GM12878 (cell line): ENCODE results near the gene VGF. TPM values are rescaled to one million over a fixed set of nuclear protein-coding genes. Genes with fewer than 3 reads are reported as not detected.
A peak's percentile ranks its signal among the peaks of the same experiment; 100 is the strongest.

Source experiments
- ATAC-seq: fragments of 200-7000 bp; cut with Tn5 transposase; 3 replicates; pipeline ENCODE4 v1.9.1; 2020; ENCODE audit warnings: mild to moderate bottlenecking, moderate library complexity
- BruUV-seq: library from RNA; stranded (reverse); fragments of 400-500 nt; replicated peaks from 2 replicates; lab custom pipeline; 2021; lab: Mats Ljungman, UMichigan
- CTCF ChIA-PET: fragments of 300-600 bp; sonication (Branson Sonifier 250); formaldehyde crosslinking; extraction: SDS; loops from one replicate; lab custom pipeline; 2021; ENCODE audit warnings: inconsistent platforms; lab: Yijun Ruan, JAX
- POLR2A ChIA-PET: fragments of 350-600 bp; formaldehyde crosslinking; extraction: SDS; loops from one replicate; lab custom pipeline; 2021; ENCODE audit warnings: inconsistent platforms; lab: Charles Lee
- RAD21 ChIA-PET: fragments of 300-600 bp; sonication (Branson Sonifier 250); formaldehyde crosslinking; loops from one replicate; lab custom pipeline; 2023; ENCODE audit warnings: antibody characterized with exemption; ENCODE audit not compliant: unreplicated experiment; lab: Charles Lee
- SMC1A ChIA-PET: fragments of 300-600 bp; sonication (Branson Sonifier 250); formaldehyde crosslinking; loops from one replicate; lab custom pipeline; 2023; ENCODE audit not compliant: unreplicated experiment, uncharacterized antibody; lab: Charles Lee
- DNase-seq: peaks from one replicate; pipeline ENCODE4 v3.0.0-alpha.2; 2011; ENCODE audit warnings: low read depth, low spot score
- FAIRE-seq: peaks from 3 replicates; lab custom pipeline; 2011; peaks lifted over from hg19 to GRCh38; lab: Jason Lieb, UNC
- H2AFZ ChIP-seq: 2 replicates; pipeline ENCODE4 v1.6.0; 2011; ENCODE audit warnings: low read depth, low read length, control low read depth; ENCODE audit not compliant: control insufficient read depth
- H3K27ac ChIP-seq: 2 replicates; pipeline ENCODE4 v1.5.1; 2011; ENCODE audit warnings: control low read depth; ENCODE audit not compliant: control insufficient read depth, insufficient read depth
- H3K27me3 ChIP-seq, 2 experiments: replicated peaks in 1 of 2; 2 replicates each; pipeline versions ENCODE4 v1.6.0 to v1.6.1; 2011; ENCODE audit warnings: low read length in 1 of 2; ENCODE audit not compliant: control insufficient read depth in 2 of 2, insufficient read depth in 2 of 2
- H3K36me3 ChIP-seq, 2 experiments: 2 replicates each; pipeline ENCODE4 v1.5.1; 2011; ENCODE audit warnings: low read length in 1 of 2; ENCODE audit not compliant: control insufficient read depth in 2 of 2, insufficient read depth in 2 of 2
- H3K4me1 ChIP-seq: 2 replicates; pipeline ENCODE4 v1.6.1; 2011; ENCODE audit warnings: mild to moderate bottlenecking, low read length, moderate library complexity, mixed read lengths; ENCODE audit not compliant: control insufficient read depth, insufficient read depth
- H3K4me2 ChIP-seq: 2 replicates; pipeline ENCODE4 v1.6.0; 2011; ENCODE audit warnings: control low read depth; ENCODE audit not compliant: control insufficient read depth, insufficient read depth
- H3K4me3 ChIP-seq: fragments of 200-600 bp; sonication (generic); 2 replicates; pipeline ENCODE4 v1.5.1; 2016
- H3K79me2 ChIP-seq: 2 replicates; pipeline ENCODE4 v1.6.0; 2011; ENCODE audit warnings: low read length; ENCODE audit not compliant: control insufficient read depth, insufficient read depth
- H3K9ac ChIP-seq: 2 replicates; pipeline ENCODE4 v1.8.0; 2011; ENCODE audit warnings: low read length, control low read depth, mixed read lengths; ENCODE audit not compliant: control insufficient read depth, insufficient read depth
- H3K9me3 ChIP-seq: replicated peaks from 3 replicates; pipeline ENCODE4 v1.5.1; 2011; ENCODE audit warnings: mild to moderate bottlenecking, low read length; ENCODE audit not compliant: control insufficient read depth, insufficient read depth
- H4K20me1 ChIP-seq: 2 replicates; pipeline ENCODE4 v1.6.0; 2011; ENCODE audit not compliant: control insufficient read depth, insufficient read depth
- RBBP5 ChIP-seq: fragments of 200-600 bp; sonication (generic); conservative IDR thresholded peaks from 2 replicates; pipeline ENCODE4 v1.6.1; 2016
- SP1 ChIP-seq: IDR thresholded peaks from one replicate; pipeline ENCODE4 v1.6.1; 2011; ENCODE audit warnings: low read depth, low read length
- WGBS: methylation state at CpG from one replicate; pipeline ENCODE4 v1.1.6; 2016; ENCODE audit warnings: low lambda C conversion rate; ENCODE audit not compliant: insufficient replicate concordance, insufficient coverage; ENCODE audit errors: missing lambda C conversion rate; 5-methylcytosine and 5-hydroxymethylcytosine counted together
- in situ Hi-C: fragments of 300-500 bp; cut with MboI; formaldehyde crosslinking; loops from 9 replicates; pipeline ENCODE4 v1.14.3; 2018; ENCODE audit warnings: mixed read lengths
- intact Hi-C: fragments of 100-400 bp; cut with micrococcal nuclease; formaldehyde crosslinking; loops from one replicate; pipeline ENCODE4 v1.14.2; 2022; ENCODE audit not compliant: unreplicated experiment
- polyA plus RNA-seq, 11 experiments: library from polyadenylated mRNA; depleted of rRNA in 4 of 11; unstranded in 6 of 11; stranded (reverse) in 5 of 11; fragments of >200 nt; fragmentation: Nextera tagmentation in 4 of 11; fragmentation: Illumina TruSeq in 1 of 11; extraction: Ambion mirVana in 4 of 11; extraction: Trizol in 1 of 11; gene quantifications; 1 replicate in 1 of 11; 2 replicates in 10 of 11; pipeline versions ENCODE4 v1.2.1 to v1.2.3, GENCODE V29; 2011 to 2016; ENCODE audit warnings: inconsistent platforms in 2 of 11, missing spikeins in 2 of 11, low read depth in 1 of 11
- total RNA-seq, 4 experiments: library from RNA; depleted of rRNA in 3 of 4; stranded (reverse); fragments of >200 nt in 3 of 4; fragmentation: Illumina TruSeq in 1 of 4; extraction: Trizol in 1 of 4; gene quantifications; 2 replicates each; pipeline versions ENCODE4 v1.2.1 to v1.2.3, GENCODE V29; 2013 to 2021
- TF ChIP-seq, protein P1 (sequence below): fragments of 450-650 bp; IDR thresholded peaks from 2 replicates; pipeline ENCODE4 v1.6.1; 2016; ENCODE audit warnings: mild to moderate bottlenecking
- TF ChIP-seq, protein P2 (sequence below): fragments of 450-650 bp; IDR thresholded peaks from 2 replicates; pipeline ENCODE4 v1.6.1; 2017; ENCODE audit warnings: borderline replicate concordance
- TF ChIP-seq, protein P3 (sequence below): IDR thresholded peaks from 2 replicates; pipeline ENCODE4 v1.6.1; 2011; ENCODE audit warnings: low read depth, mild to moderate bottlenecking, low read length, moderate library complexity, borderline replicate concordance; ENCODE audit errors: extremely low read depth
- TF ChIP-seq, protein P4 (sequence below): fragments of 450-650 bp; IDR thresholded peaks from 2 replicates; pipeline ENCODE4 v1.6.1; 2017; ENCODE audit warnings: mild to moderate bottlenecking, low read depth, inconsistent platforms; ENCODE audit not compliant: poor library complexity, severe bottlenecking

The VGF gene
- total and polyA plus RNA-seq, 10 of the 15 experiments (the other 5 are each of a cell fraction or from before 2014, with no cell fraction given) = 0.09 to 0.25 (median 0.17) TPM; not detected in 6

DNA sequence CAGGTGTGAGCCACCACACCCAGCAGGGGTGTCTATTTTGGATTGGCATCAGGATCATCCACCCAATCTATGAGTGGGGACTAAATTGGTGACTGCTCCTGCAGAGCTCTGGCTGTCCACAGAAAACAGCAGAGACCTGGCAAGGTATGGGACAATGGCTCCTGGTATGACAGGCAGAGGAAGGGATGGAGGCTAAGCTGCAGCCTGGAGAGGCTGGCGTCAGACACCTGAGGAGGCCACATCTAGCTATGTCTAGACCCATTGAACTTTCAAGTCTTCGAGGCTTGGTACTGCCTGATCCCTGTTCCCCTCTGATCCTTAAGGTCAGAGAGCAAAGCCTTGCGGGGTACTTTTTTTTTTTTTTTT, 41.7 kb downstream of the VGF start:
- CTCF ChIA-PET = interaction anchor here (1.2 to 3.4 kb wide), 11 partner anchors 10 to 159 kb away, joined by 3 to 16 read pairs (median 8); no protein-coding TSS in a partner anchor
- H3K4me1 ChIP-seq = peaks cover 26% of the 10 kb centered on the region
- intact Hi-C loops = loop anchor here (5.0 kb wide), 1 partner anchor 36 kb away; the partner anchor contains the start of gene TRIM56
- ATAC-seq (no peak), FAIRE-seq (no peak), DNase-seq (no peak)
- H3K27me3 ChIP-seq = no peaks in the 10 kb centered on the region
- no peak for TF ChIP-seq SP1
- POLR2A ChIA-PET = interaction anchor here (1.2 to 3.4 kb wide), 4 partner anchors 10 to 38 kb away, joined by 5 to 24 read pairs (median 15); partner anchors contain the start of gene TRIM56
- RAD21 ChIA-PET = interaction anchor here (0.9 to 1.9 kb wide), 7 partner anchors 12 to 69 kb away, joined by 3 to 7 read pairs (median 3); no protein-coding TSS in a partner anchor
- no peaks in the 10 kb centered on the region for H3K9me3 ChIP-seq
- H4K20me1 ChIP-seq = no peaks in the 10 kb centered on the region
- no peak overlapping the region for H3K4me2 ChIP-seq
- H3K79me2 ChIP-seq = no peaks in the 10 kb centered on the region
- no peak overlapping the region for H3K4me3 ChIP-seq
- H2AFZ ChIP-seq = no peak overlapping the region
- SMC1A ChIA-PET = interaction anchor here (1.3 to 2.9 kb wide), 5 partner anchors 10 to 46 kb away, joined by 3 to 13 read pairs (median 9); no protein-coding TSS in a partner anchor
- 56% methylated on average over 2 of the region's 3 CpGs for whole genome bisulfite sequencing
- BruUV-seq = no TSS peak
- in situ Hi-C loops = no loop called here
- H3K36me3 ChIP-seq = no peaks in the 10 kb centered on the region
- no peak overlapping the region for H3K9ac ChIP-seq
- no peak overlapping the region for H3K27ac ChIP-seq

DNA sequence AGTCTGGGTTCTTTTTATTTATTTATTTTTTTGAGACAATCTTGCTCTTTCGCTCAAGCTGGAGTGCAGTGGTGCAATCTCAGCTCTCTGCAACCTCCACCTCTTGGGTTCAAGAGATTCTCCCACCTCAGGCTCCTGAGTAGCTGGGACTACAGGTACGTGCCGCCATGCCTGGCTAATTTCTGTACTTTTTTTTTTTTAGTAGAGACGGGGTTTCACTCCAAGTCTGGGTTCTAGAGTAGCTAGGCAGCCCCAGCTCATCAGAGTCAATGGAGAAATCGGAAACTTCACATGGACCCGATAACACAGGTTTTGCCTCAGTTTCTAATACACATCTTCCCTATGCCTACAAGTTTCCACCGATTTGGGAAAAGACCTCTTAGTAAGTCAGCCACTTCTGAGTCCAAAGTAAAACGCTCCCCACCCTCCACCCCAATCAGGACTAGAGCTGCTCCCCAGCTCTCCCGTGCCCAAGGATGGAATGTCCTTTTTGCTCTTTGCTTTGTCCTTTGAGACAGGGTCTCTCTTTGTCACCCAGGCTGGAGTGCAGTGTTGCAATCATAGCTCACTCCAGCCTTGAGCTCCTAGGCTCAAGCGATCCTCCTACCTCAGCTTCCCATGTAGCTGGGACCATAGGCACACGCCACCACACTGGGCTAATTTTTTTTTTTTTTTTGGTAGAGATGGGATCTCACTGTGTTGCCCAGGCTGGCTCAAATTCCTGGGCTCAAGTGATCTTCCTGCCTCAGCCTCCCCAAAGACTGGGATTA, 42.3 kb downstream of the VGF start:
- Histone ChIP-seq H3K27me3 (no peaks in the 10 kb centered on the region), H3K4me2 (0 out of 2 replicates have a peak overlapping the region, but pooled peaks have one; percentile 41)
- intact Hi-C loops = loop anchor here (5.0 kb wide), 1 partner anchor 36 kb away; the partner anchor contains the start of gene TRIM56

More for the DNA sequence above, 42.3 kb downstream of the VGF start:
- no peaks in the 10 kb centered on the region for H3K36me3 ChIP-seq
- no peak overlapping the region; the same call in 1 of the 2 replicates for H3K4me3 ChIP-seq
- FAIRE-seq (no peak), DNase-seq (no peak), ATAC-seq (no peak)
- POLR2A ChIA-PET = interaction anchor here (0.5 to 3.4 kb wide), 12 partner anchors 9 to 248 kb away, joined by 3 to 24 read pairs (median 5); partner anchors contain the start of genes MUC17, SRRT and TRIM56
- H3K4me1 ChIP-seq = peaks cover 26% of the 10 kb centered on the region
- TF ChIP-seq, protein P1, sequence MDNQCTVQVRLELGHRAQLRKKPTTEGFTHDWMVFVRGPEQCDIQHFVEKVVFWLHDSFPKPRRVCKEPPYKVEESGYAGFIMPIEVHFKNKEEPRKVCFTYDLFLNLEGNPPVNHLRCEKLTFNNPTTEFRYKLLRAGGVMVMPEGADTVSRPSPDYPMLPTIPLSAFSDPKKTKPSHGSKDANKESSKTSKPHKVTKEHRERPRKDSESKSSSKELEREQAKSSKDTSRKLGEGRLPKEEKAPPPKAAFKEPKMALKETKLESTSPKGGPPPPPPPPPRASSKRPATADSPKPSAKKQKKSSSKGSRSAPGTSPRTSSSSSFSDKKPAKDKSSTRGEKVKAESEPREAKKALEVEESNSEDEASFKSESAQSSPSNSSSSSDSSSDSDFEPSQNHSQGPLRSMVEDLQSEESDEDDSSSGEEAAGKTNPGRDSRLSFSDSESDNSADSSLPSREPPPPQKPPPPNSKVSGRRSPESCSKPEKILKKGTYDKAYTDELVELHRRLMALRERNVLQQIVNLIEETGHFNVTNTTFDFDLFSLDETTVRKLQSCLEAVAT = 0 out of 2 replicates have a peak, but pooled peaks have one; percentile 54
- TF ChIP-seq, protein P2, sequence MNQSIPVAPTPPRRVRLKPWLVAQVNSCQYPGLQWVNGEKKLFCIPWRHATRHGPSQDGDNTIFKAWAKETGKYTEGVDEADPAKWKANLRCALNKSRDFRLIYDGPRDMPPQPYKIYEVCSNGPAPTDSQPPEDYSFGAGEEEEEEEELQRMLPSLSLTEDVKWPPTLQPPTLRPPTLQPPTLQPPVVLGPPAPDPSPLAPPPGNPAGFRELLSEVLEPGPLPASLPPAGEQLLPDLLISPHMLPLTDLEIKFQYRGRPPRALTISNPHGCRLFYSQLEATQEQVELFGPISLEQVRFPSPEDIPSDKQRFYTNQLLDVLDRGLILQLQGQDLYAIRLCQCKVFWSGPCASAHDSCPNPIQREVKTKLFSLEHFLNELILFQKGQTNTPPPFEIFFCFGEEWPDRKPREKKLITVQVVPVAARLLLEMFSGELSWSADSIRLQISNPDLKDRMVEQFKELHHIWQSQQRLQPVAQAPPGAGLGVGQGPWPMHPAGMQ = no peak
- TF ChIP-seq, protein P3, sequence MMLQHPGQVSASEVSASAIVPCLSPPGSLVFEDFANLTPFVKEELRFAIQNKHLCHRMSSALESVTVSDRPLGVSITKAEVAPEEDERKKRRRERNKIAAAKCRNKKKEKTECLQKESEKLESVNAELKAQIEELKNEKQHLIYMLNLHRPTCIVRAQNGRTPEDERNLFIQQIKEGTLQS = no peak
- TF ChIP-seq, protein P4, sequence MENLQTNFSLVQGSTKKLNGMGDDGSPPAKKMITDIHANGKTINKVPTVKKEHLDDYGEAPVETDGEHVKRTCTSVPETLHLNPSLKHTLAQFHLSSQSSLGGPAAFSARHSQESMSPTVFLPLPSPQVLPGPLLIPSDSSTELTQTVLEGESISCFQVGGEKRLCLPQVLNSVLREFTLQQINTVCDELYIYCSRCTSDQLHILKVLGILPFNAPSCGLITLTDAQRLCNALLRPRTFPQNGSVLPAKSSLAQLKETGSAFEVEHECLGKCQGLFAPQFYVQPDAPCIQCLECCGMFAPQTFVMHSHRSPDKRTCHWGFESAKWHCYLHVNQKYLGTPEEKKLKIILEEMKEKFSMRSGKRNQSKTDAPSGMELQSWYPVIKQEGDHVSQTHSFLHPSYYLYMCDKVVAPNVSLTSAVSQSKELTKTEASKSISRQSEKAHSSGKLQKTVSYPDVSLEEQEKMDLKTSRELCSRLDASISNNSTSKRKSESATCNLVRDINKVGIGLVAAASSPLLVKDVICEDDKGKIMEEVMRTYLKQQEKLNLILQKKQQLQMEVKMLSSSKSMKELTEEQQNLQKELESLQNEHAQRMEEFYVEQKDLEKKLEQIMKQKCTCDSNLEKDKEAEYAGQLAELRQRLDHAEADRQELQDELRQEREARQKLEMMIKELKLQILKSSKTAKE = no peak
- no peak for TF ChIP-seq RBBP5
- no peak overlapping the region for H2AFZ ChIP-seq
- SMC1A ChIA-PET = interaction anchor here (0.6 to 2.9 kb wide), 12 partner anchors 11 to 69 kb away, joined by 3 to 13 read pairs (median 4); no protein-coding TSS in a partner anchor
- WGBS = 75% methylated on average over 11 of the region's 11 CpGs
- H3K27ac ChIP-seq = no peak overlapping the region
- RAD21 ChIA-PET = interaction anchor here (0.9 to 1.9 kb wide), 11 partner anchors 10 to 70 kb away, joined by 3 to 14 read pairs (median 4); partner anchors contain the start of gene TRIM56
- no peaks in the 10 kb centered on the region for H3K9me3 ChIP-seq
- H3K79me2 ChIP-seq = no peaks in the 10 kb centered on the region
- BruUV-seq = no TSS peak
- no peak overlapping the region for H3K9ac ChIP-seq
- H4K20me1 ChIP-seq = no peaks in the 10 kb centered on the region
- in situ Hi-C loops = no loop called here
- CTCF ChIA-PET = interaction anchor here (0.6 to 3.4 kb wide), 13 partner anchors 10 to 70 kb away, joined by 3 to 16 read pairs (median 7); no protein-coding TSS in a partner anchor
